Activated CD4-positive, alpha-beta T cell treated with anti-CD3 and anti-CD28 coated beads for 4 hours (primary cell): ENCODE measurements around the gene PSORS1C2.

Experiments
- DNase-seq, 2 donors: peaks; one replicate each; pipeline ENCODE4 v3.0.0-alpha.2; 2020

PSORS1C2 gene

DNA sequence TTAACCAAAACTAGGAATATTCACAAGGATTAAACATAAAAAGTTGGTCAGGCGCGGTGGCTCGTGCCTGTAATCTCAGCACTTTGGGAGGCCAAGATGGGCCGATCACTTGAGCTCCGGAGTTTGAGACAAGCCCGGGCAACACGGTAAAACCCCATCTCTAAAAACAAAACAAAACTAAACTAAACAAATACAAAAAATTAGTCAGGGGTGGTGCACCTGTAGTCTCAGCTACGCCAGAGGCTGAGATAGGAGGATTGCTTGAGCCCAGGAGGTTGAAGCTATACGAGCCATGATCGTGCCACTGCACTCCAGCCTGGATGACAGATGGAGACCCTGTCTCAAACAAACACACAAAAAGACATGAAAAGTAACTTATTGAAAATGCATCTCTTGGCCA, 3.2 kb downstream of the PSORS1C2 start:
- no peak for DNase-seq

DNA sequence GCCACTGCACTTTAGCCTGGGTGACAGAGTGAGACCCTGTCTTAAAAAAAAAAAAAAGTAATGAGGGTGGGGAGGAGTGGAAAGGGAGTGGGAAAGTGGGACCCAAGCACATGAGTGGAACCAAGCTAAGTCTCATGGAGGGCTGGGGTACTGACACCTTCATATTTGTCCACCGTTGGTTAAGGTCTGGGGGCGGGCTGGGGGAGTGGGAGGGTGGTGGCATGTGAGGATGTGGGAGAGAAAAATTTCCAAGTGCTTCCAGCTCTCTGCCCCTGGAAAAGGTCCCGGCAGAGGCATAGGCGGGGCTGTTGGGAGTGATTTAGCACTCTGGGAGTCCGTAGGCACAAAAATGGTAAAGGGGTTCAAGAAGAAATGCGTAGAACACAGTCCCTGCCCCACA, 6.1 kb downstream of the PSORS1C2 start:
- no peak for DNase-seq

DNA sequence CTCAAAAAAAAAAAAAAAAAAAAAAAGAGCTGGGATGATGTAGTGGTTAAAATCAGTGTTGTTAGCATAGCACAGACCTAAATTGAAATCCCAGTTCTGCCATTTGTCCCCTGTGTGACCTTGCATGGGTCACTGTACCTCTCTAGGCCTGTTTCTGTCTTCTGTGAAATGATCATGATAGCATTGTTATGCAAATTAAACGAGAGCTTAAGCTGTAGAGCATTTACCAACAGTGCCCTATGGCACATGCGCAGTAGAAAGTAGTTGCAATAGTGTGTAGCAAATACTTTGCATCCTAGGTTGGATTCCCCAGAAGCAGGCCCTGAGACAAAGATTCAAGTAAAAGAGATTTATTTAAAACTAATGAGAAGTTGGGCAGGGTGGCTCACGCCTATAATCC, 7.3 kb downstream of the PSORS1C2 start:
- no peak for DNase-seq

DNA sequence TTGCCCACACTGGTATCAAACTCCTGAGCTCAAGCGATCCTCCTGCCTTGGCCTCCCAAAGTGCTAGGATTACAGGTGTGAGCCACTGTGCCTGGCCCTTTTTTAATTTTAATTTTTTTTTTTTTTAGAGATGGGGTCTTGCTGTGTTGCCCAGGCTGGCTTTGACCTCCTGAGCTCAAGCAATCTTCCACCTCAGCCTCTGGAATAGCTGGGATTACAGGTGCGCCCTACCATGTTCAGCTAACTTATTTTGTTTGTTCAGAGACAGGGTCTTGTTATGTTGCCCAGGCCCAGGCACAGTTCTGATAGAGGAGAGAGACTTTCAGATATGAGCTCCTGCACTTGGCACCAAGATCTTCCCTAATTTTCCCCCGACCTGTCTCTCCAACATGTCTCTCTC, 8.1 kb downstream of the PSORS1C2 start:
- DNase-seq, result no peak

DNA sequence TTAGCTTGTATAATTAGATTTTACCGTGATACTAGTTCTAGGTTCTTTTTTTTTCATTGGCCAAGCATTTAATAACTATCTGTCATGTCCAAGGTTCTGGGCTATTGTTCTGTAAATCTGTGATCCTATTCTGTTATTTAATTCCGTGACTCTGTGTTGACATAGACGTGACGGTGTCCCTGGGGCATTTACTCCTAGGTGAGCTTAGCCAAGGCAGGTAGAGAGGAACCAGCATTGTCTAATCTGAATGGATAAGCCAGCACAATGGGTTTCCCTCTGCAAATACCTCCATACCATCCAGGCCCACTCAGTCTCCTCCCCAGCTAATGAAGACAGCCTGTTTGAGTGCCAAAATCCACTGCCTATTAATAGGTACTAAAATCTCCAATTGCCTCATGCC, 9.7 kb downstream of the PSORS1C2 start:
- DNase-seq, result no peak

DNA sequence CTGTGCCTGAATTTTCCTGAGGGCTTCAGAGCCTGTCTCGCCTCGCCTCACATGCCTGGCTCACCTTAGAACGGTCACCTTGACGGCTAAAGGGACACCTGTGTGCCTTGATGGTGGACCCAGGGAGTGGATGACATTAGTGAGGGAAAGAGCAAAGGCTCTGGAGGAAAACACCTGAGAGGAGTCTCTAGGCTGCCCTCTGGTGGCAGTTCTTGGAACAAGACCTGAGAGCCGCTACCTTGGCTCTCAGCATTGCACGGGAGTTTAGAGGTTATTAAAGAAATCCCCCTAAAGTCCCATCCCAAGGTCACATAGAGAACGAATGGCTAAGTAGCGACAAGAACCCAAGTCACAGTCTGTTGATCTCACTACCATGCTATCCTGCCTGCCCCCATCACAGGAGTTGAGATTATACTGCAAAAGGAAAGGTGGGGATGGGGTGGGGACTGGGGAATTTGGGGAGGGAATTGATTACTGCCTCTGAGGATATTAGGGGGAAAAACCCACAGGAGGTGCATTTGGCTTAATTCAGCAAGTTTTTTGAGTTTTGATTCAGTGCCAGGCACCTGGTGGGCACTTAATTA, 10.7 kb downstream of the PSORS1C2 start:
- peak; percentile 67 to 81 for DNase-seq

DNA sequence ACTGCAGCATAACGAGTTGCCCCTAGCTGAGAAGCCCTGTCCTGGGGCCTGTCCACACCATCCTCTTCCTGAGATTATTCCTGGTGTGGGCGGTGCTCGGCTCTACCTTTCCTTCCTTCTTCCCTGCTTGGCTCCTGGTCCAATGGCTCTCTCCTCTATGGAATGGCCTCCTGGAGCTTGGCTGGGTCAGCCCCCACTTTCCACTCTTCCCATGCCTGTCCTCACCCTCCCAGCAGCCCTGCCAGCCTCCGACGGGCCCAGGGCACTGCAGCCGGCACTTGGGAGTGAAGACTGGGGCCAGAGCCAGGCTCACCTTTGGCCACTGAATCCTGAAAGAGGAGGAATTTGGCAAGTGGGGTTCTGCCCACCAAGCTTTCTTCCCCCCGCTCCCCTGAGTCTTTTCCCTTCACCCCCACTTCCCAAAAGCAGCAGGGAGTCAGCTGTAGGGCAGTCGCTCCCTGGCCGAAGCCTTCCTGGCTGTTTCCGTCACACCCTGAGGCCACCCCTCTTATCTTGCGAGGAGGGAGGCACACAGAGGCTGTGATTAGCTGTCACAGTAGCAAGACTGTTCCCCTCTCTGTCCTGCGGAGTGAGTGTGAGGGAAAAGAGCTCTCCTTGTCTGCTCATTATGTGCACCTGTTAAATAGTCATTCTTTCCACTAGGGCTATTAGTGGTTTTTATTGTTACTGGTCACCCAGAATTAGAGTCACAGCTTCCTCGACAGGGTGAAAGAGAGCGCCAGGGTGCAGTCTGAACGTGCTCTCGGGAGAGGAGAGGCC, 12.3 kb downstream of the PSORS1C2 start:
- DNase-seq, result no peak

DNA sequence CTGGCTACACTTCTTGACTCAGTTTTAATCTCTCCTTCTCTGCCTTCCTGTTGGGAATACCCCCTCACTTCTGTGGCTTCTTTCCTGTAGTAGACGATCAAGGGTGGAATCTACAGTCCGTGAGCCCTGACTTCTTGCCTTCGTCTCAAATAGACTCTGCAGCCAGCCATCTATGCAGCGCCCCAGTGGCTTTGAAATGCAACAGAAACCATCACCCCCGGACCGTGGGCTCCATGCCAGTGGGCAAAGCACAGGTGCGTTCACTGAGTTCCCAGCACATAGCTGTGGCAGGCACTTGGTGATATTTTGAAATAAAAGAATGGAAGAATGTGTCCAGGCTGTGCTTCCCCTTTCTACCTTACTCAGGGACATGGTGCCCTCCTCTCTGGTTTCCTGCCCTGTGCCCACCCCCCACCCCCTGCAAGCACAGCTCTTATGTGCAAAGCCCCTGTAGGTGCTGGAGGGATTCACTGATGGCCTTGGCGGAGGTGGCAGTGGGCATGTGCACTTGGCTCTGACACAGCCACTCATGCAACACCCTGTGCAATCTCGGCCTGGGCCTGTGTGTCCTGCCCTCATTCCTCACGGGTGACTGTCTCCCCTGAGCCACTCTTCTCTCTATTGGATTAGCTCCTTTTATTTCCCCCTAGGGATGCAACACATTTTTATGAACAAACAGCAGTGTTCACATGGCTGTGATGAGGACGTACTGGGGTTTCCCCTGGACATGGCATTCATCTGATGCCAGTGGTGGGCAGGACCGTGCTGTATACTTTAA, 13.1 kb downstream of the PSORS1C2 start:
- DNase-seq, result no peak

DNA sequence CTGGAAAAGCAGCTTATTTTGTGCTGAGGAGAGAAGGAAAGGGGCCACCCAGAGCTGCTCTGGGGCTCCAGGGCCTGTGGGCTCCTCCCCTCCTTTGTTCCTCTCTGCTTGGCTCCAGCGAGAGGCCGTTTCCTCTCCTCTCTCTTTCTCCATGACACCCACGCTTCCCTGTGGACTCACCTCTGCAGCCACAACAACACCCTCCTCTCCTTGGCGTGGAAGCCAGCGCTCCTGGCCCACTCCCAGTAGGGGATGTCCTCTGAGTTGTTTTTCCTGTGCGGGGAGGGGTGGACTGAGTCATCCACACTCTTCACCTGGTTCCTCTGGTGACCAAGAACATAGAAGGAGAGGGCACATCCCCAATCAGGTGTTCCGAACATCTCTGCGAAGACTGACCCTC, 13.7 kb downstream of the PSORS1C2 start:
- DNase-seq, result no peak

DNA sequence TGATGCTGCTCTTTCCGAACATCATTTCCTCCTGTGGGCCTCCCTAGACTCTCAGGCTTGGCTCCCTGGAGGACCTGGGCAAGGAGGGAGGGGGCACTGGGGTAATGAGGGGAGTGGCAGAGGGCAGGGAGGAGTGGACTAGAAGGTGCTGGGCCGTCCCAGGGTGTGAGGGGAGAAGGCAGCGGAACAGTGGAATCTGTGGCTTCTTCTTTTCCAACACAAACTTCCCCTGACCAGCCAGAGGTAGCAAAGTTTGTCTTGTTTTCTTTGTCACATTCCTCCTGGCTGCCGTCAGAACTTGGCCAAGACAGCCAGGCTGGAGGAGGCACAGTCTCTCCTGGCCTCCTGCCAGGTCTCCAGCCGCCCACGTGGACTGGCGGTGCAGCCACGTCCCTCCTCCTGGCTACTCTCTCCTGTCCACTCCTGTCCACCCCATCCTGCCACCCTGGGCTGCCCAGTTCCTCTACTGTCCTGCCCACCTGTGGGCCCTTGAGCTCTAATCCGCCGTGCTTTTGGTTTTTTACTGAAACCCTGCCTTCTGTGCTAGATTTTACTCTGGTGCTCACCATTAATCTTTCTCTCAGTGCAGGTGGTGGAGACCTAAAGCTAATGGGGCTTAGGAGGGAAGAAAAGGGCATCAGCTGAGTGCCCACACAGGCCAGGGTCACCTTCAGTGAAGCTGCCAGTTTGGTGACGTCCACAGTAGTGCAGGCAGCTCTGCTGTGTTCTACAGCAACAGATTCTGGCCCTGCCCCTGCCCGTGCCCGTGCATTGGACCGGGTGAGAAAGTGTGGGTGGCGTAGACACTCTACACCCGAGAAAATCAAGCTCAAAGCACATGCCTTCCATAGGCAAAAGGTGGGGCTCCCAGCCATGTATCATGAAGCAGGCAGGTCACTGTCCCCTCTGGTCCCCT, 15.8 kb downstream of the PSORS1C2 start:
- no peak for DNase-seq

DNA sequence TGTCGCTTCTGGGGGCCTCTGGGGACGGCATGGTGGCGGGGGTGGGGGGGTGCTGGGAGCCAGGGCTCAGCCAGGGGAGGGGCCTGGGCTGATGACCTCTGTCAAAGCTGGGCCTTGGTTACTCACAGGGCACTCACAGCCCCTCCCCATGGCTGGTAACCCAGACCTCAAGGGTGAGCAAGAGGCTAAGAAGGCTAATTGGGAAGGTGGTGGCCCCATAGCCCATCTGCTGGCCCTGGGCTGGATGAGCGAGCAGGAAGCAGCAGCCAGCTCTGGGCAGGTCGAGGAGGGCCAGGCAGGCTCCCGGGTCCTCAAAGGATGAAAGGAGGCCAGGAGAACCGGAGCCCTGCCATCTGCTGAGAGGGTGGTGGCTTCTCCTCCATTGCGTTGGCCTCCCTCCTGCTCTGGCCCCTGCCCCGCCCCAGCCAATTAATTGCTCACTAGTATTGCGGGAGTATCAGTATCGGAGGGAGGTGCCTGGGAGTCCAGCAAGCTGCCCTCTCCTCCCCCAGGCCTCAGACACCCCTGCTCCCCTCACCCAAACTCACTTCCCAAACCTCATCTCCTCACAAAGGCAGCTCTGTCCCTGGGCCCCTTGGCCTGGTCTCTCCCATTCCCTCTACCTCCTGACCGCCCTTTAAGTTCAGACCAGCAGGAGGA, 17.6 kb downstream of the PSORS1C2 start:
- DNase-seq, result no peak

DNA sequence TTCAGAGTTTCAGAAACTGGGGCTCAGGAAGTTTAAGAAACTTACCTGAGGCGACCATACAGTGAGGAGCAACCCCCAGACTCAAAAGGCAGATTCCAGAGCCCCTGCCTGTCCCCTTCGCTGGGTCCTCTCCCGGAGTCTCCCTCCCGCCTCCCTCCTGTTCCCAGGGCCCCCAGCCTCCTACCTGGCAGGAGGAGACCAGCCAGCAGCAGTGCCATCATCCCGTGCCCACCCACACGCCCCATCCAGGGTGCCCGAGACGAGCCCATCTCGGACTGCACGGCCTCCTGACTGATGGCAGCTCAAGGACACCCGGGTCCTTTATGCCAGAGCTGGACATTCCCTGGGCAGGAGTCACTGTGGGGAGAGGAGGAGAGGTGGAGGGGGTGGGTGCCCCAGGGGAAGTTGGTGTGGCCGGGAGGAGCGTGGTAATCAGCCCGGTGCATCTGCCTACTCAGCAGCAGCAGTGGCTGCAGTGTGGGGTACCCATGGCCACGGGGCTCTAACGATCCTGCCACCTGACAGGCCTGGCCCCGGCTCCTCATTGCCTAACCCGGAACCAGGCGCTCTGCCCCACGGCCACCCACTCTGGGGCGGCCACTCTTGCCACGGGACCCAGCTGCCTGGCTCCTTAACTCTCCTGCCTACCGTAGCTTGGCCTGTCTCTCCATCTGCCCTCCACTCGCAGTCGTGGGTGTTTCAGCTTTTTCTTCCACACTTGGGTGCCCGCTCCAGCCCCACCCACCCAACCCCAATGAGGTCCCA, 18.5 kb downstream of the PSORS1C2 start, which contains the start of gene CDSN:
TSS of gene CDSN (minus strand) at position 296 of the 765 bp plus-strand sequence. CDS start at position 269, 27 bp downstream.
- DNase-seq, result no peak

DNA sequence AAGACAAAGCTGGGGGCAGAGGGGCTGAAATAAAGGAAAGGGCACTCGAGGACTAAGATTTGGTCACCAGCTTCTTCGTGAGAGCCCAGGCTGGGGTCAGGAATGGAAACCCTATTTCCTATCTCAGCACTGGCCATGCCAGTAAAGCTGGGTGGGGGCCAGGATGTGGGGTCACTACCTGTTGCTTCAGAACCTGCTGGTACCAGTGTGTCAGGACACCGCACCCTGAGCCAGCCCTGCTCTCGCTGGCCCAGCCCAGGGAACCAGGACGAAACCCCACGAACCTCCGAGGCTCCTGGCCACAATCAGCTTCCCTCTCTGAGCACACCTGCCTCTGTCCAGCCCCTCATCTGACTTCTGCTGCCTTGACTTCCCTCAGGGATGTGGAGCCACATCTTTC, 20.7 kb downstream of the PSORS1C2 start:
- DNase-seq, result no peak

DNA sequence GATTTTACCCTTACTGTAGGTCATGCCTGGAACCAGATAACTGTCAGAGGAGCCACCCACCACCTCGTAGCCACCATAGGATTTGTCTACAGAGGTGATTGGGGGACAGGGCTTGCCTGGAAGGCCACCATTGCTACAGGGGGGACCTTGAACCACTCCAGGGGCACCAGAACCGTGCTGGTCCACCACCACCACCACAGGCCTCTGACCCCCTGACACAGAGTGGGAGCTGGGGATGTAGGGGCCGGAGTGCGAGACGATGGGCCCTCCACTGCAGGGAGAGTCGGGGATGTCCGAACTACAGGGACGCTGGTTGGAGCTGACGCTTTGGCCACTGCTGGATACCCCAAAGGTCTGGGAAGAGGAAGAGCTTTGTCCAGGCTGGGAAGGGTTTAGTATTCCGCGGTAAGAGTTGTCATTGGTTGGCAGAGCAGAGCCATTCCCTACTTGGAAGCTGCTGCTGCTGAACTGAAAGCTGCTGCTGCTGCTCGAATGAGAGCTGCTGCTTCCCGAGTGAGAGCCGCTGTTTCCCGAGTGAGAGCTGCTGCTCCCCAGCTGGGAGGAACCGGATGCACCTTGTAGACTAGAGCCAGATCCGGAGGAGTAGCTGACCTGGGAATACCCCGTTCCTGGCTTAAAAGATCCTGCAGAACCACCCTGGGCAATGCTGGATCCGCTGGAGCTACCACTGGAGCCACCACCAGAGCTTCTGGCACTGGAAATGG, 22.0 kb downstream of the PSORS1C2 start:
- no peak for DNase-seq

DNA sequence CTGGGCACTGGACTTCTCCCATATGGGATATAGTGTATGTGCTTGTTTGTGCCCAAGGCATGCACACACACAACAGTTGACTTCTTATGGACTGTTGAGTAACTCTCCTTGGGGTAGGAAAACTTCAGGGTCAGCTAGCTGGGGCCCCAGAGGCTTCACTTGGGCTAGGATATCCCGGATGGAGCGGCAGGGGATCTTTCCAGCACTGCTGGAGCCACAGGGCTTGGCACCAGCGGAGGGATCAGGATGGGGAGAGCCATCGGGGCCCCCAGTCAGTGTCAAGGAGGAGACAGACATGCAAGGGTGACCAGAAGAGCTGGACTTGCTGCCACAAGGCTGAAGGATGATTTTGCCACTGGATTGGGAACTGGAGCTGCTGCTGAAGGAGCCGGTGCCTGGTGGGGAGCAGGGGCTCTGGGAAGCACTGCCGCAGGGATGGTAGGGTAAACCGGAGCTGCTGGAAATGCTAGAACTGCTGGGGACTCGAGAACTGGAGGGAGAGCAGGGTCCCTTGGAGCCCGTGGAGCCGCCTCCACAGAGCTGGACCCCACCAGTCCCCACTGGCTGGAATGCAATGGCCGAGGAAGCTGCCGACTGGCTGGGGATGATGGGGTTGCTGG, 22.8 kb downstream of the PSORS1C2 start:
- no peak for DNase-seq

DNA sequence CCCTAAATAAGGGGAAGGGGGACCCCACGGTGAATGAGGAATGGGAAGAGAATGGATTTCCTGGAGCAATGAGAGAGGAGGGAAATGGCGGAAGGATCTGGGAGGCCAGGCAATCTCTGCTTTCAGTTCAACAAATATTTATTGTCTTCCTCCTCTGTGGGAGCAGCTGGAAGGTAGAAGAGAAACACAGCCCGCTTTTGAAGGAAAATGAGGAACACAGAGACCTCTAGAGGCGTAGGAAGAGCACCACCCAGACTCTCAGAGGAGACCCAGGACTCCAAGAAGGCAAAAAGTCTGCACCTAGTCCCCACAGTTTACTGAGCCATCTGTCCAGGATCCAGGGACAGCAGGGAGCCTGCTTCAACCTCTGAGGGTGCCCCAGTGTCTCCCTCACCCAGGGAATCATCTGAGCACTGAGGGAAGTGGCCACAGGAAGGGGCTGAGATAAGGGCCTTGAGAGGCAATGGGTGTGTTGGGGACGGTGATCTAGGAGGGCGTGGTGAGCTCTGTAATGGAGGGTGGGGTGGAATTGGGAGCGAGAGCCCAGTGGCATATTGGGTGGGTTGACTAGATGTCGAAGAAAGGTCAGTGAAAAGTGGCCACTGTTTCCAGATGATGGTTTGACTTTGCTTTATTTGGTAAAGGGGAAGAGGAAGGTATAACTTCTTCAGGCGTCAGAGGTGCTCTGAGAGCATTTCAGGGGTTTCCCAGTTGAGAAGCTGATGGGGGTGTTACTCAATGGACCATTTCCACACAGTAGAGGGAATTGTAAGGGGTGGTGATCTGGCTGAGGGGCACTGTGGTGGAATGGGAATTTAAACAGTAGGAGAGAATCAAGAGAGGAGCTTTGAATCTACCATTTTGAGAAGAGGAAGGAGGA, 23.7 kb downstream of the PSORS1C2 start:
- DNase-seq, result no peak

DNA sequence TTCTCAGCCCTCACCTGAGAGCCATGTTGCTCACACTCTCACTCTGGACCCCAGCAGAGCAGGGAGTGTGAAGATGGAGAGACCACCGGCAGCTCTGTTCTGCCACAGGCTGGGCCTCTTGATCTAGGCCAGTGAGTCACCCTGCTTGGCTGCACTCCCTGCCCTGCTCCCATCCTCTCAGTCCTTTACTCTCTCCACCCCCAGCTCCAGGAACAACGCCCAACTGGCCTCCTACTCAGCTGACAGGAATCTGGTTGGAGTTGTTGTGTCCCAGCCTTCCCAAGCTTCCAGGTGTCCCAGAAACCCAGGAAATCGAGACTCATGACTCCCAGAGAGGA, 24.4 kb downstream of the PSORS1C2 start, which contains the start of gene PSORS1C1:
TSS of gene PSORS1C1 (plus strand) at position 260 of the 338 bp plus-strand sequence. CDS start 14,833 bp downstream, outside the sequence.
- no peak for DNase-seq

DNA sequence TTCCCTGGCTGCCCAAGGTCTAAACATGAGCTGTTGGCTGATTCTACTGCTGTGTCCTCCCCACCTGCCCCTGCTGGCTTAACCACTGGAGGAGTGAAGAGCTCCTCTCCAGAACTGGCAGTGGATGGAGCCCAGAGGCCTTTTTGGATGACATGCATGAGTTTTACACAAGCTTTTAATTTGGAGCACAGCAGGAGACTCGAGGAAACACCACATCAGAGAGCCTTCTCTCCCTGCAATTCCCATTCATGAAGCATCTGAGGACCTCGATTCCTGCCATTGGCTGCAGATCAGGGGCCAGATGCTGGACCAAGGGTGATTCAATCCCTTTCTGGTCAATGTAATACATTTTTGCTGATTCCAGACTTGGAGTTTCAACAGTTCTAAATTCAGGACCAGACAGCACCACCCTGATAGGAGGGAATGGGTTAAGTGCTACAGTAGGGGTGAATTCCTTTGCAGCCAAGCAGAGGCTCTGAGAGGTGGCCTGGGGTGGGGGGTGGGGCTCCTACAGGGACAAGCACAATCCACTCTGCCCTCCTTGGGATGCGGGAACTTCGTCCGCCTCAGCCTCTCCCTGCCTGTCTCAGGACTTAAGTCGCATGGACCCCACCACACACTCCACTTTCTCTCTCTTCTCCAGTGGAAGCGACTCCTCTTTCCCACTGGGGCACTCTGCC, 24.9 kb downstream of the PSORS1C2 start:
- no peak for DNase-seq

DNA sequence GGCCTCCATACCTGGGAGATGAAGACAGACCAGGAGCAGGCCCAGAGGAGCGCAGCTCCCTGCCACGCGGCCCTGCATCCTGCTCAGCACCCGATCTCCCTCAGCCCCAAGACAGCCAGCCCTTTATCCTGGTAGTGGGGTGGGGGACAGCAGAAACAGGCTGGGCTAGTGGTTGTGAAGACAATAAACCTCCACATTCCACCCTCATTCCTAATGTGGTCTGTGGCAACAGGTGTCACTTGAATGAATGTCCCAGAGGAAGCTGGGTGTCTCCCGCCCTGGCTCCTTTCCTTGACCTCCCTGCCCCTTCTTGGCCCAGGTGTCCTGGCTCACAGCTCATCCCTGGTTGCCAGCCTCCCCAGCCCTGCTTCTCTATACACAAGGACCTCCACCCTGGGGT, 26.4 kb downstream of the PSORS1C2 start, which contains the start of gene C6orf15:
TSS of gene C6orf15 (minus strand) at position 98 of the 400 bp plus-strand sequence. CDS start at position 78, 20 bp downstream.
- no peak for DNase-seq
